HG02840 (cell line): Measurements from ENCODE around the gene RELCH.

Experiments
- ATAC-seq: cut with Tn5 transposase; IDR thresholded peaks from one replicate; pipeline ENCODE4 v1.9.1; 2021; ENCODE audit warnings: mild to moderate bottlenecking, moderate library complexity, moderate number of reproducible peaks; ENCODE audit not compliant: unreplicated experiment, low FRiP score

Gene RELCH

DNA sequence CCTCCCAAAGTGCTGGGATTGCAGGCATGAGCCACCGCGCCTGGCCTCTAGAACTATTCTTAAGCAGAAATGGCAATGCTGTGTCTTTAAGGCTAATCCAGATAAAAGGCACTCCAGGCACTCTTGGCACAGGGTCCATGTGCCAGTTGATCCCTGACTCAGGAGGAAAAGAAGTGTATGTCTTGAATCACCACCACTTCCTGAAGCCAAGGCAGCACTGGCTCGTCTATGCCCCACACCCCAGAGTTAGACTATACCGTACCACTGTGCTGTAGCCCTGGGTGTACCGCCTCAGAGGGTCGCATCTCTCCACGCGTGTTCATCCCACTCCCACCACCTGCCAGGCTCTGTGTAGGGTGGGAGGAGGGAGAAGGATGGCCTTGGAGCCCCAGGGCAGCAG is 147.1 kb downstream of the RELCH start:
- no peak for ATAC-seq

DNA sequence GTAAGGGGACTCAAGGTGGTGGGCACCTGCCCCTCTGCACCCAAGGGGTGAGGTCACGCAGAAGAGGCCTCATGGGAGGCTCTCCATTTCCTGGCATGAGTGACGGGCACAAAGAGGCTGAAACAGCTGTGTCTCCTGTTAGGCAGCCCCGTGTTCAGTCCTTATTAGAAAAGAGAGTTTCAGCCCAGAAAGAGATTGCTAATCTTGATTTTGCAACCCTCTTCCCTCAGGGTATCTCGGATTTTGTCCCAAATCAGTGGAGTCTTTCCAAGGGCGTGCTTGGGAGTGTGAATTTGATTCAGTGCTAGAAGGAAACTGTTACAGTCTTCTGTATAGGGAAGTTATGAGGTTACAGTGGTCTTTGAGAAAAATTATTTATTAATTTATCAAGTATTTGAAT is 148.4 kb downstream of the RELCH start:
- ATAC-seq = no peak

DNA sequence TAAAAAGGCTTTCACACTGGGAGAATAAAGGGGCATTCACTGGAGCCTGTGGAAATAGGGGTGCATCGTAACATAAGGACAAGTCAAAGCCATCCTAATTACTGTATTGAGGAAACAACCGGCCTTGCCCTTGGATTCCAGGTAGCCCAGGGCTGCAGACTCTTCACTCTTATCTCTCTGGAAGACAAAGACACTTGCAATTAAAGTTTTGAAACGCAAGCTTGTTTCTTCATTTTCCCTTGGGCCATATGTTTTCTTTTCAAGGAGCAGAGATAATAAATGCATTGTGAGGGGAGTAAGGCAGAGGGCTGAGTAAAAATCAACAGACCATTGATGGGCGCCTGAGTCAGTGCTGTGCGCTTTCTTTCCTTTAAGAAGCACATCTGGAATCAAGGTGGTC is 149.6 kb downstream of the RELCH start:
- no peak for ATAC-seq

DNA sequence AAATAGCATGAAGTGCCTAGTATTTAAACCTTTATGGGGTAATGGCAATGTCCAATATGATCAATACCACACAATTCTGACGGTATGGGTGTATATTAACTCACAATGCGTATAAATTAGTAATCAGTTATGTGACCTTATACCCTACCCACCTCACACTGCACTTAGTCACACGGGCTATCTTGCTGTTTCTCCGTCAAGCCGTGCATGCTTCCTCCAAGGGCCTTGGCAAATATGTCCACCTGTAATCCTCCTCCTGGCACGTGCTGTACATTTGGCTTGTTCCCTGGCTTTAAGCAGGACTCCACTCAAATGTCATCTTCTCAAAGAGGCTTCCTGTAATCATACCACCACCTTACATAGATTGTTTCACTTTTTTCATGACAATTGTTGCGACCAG is 150.3 kb downstream of the RELCH start:
- no peak for ATAC-seq

DNA sequence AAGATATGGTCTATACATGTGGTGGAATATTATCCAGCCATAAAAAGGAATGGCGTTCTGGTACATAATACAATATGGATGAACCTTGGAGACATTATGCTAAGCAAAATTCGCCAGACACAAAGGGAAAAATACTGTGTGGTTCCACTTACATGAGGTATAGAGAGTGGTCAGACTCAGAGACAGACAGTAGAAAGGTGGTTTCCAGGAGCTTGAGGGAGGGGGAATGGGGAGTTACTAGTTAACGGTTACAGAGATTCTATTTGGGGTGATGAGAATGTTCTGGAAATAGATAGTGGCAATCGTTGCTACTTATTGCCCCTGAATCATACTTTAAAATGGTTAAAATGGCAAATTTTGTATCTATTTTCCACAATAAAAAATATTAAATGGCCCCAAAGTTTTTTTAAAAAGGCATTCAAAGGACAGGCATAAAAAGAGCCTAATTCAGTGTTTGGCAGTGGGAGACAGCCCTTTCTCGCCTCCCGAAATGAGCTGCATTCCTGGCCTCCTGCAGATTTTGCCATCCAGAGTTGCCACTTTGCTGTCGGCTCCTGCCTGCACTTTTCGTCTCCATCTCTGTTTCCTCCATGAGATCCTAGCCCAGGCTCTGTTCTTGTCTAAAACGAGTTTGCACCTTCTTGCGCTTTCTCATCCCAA is 151.5 kb downstream of the RELCH start:
- ATAC-seq = no peak

DNA sequence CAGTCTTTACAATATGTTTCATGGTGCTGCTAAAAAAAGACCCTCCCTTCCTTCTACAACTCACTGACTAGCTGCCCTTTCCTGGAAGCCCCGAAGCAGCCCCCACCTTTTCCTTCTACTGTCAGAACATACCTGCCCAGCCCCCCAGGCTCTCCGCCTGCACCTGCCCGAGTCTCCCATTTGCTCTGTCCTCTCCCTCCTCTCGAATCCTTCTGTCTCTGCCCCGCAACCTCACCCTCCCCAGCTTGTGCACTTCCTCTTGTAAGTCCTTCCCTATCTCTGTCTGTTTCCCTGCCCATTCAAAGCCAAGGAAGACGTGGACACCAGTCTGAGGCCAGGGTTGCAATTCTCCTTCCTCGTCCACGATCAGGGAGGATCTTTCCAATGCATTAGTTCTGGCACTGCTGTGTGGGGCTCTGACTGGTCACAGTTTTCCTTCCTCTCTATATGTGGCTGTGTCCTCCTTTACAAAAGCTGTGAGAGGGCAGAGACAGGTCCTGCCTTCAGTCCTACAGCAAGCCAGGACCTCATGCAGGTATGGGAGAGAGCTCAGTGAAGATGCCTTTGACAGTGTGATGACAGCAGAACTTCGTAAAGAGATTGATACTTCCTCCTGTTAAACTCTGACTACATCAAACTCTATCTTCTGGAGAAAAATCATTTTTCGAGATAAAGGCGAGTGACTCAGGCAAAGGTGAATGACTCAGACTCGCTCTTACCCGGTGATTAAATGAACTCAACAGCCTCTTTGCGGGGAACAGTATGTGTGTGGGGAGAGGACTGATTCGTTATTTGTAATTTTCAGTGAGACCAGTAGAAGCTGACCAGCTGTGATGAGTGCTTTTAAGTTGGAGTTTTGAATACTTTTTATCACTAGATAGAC is 152.3 kb downstream of the RELCH start:
- ATAC-seq = no peak

DNA sequence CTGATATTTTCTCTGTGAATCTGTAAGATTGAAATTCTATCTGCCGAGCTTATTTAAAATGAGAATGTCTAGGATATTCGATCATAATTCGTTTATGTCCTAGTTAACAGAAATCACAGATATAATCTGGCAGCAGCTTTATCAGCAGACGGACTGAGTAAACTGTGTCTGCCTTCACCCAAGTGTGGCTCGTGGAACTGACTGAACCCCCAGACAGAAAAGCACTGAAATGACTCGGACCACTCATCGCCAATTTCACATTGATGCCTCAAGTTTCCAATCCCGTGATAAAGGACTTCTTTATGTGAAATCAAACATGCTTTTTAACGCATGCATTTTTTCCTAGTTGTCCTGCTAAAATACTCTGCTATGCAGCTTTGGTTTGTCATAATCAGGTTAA is 153.9 kb downstream of the RELCH start:
- ATAC-seq = no peak

DNA sequence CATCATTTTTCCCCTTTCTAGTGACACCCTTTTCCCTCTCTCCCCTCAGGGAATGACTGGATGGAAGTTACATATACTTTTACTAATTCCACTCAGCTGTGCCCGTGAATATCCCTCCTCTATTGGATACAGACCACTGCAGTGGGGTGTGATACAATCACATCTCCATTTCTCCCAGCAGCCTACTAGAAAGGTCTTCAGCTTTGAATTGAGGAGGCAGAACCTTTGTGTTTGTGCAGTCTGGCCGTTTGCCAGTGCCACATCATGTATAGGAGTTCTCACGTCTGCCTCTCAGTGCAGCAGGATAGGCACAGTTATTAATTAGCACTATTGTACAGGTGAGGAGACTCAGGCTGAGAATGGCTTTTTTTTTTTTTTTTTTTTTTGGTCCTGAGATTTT is 154.4 kb downstream of the RELCH start:
- ATAC-seq = no peak

DNA sequence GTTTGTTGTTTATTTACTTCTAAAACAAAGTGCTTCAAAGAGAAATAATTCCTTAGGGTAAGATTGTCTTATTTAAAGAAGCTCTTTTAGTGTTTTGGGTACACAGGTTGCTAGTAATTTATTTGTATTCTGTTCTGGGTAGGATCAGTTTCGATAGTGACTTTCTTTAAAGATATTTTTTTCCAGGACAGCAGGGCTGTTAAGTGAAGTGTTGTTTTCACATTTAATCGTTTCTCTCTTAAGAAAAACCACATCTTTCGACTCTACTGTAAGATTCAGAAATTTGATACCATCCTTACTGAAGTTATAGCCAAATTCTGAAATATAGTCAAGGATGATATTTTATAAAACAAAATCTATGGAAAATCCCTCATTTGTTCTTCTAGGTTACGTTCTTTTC is 155.8 kb downstream of the RELCH start:
- ATAC-seq = no peak

DNA sequence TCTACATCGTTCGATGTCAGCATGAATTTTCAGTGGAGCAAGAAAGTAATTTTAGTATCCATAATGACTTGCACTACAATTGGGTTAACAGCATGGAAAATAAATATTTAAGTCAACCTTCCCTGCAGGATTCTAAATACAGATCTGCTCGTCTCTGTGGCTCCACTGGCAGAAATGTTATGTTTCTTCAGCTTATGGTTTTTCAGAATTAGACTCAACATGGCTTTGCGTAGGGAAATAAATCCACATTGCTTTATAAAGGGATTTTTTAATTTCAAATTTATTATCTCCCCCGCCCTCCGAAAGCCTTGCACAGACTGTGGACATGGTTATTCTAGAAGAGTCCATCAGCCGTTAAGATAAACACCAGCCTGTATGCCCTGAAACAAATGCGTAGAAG is 156.3 kb downstream of the RELCH start:
- ATAC-seq = no peak

DNA sequence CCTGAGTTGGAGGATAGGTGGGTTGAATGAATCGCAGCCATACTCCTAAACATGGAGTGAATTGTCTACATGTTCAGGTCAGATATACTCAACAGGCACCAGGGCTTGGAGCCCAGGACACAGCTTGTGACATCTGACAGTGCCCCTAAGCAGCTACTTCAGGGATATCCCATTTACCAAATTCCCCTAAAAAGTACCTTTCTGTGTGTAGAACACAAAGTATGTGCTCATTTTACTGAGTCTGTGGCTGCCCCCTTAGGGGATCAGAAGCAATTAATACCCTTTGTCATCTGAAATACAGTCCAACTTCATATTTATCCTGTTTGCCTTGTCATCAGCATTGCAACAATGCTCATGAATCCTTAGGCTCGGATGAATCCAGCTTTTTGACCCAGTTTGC is 158.9 kb downstream of the RELCH start:
- ATAC-seq = no peak

DNA sequence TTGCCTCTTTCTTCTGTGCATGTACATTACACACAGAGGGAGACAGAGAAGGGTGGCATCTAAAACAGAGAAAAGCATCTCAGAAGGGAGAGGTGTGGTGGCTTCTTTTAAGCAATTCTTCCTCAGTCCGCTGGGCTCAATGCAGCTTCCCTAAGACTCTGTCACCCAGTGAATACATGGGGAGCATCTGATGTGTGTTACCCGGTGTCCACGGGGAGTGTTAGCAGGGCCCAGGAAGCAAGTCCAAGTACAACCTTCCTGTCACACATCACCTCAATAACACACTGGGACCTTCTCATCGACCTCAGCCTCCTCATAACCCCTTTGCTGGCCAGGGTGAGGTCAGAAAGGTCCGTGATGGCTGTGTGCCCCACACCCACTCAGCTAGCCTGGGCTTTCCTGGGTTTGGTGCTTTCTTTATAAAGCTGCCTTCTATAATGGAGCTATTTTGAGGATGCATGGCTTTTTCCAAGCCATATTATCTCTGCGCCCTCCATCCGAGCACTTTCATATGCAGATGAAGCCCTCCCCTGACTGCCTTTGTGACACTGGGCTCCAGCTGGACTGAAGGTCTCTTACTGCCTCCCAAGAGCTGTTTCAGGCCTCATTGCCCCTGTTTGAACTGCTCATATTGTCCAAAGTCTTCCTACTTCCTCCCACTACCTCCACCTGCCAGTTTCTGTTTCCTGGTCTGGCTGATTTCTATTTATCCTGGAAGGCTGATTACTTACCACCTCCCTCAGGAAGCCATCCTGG is 159.5 kb downstream of the RELCH start:
- ATAC-seq = no peak

DNA sequence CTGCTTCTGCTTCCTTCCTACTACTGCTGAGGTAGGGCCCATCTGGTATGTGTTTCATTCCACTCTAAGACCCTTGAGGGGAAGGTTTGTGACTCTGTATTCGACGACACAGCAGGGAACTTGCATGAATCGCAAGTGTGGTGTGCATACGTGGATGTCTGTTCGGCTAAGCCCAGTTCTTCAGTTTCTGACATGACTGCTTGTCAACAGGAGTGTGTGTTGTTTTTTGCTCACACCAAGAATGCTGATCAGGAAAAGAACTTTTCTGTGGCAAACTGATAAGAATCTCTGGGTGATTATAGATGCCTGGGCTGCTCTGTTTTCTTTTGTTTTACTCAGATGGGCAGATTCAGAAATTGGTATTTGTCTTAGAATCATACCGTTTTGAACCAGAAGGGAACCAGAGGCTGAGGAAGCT is 160.0 kb downstream of the RELCH start:
- ATAC-seq = no peak

DNA sequence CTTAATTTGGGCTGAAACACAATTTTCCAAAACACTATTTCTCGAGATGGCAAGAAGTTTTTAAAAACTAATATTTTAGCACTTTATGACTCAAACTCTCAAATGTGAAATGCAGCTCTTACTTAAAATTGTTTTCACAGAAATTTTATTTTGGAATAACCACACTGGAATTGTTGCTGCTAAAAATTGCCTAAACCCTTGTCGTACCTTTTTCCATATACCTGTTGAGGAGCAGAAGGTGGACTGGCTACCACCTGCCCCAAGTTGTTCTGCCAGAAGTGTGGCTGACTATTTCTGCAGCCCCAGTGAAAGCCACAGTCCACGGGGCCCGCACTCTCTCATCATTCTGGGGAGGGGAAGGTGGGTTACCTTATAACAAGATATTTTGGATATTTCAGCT is 161.4 kb downstream of the RELCH start:
- no peak for ATAC-seq

DNA sequence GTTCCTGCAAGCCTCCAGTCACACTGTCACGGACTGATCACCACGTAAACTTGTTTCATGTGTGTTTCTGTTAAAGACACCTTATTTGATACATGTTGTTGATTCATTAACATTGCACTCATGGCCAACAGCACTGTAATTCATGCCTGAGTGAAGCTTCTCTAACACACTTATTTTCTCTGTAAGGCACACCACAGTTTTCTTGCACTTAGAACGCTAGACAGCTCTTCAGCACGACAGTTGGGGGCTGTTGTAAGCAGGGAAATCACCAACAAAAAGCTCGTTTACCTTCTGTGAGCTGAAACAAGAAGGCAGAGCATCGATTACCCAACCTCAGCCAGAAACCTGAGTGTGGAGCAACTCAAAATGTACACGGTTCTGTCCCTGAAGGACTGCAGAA is 166.1 kb downstream of the RELCH start:
- no peak for ATAC-seq

DNA sequence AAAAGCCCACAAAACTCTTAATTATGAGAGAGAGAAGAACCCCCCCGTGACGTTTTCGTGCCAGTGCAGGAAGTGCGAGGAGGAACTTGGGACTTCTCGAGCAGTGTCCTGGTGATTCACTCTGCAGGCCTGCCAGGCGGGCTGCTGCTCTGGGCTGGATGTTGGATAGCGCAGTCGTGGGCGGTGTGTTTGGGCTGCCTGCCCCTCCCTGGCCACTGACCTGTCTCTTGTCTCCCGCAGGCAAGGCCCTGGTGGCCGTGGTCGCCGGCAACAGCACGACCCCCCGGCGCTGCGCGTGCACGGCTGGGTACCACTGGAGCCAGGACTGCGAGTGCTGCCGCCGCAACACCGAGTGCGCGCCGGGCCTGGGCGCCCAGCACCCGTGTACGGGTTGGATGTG is 167.1 kb downstream of the RELCH start:
- no peak for ATAC-seq

DNA sequence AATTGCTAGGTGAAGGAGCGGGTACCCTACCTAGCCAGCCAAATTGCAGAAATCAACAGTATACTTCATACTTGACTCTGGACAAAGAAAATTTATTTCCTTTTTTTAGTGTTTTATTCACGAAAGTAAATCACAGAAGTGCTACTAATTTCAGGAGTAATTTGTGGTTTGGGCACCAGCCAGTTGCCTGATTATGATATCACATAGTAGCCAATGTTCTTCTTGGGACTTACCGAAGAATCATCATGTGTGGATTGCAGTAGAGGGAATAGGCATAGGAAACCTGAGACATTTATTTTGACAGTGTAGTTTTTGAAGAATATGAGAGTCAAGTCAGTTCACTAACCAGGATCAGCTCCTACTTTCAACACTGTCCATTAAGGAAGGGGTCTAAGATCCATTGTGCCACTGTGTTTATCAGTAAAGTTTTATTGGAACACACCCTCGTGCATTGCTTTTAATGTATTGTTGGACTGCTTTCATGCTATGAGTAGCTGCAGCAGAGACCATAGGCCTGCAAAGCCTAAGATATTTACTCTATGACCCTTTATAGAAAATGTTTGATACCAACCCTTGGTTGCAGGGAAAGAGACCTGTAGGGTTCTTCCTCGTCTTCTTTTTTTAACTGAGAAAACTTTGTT is 170.1 kb downstream of the RELCH start:
- no peak for ATAC-seq
